Brain microvascular endothelial cell (primary cell): Measurements from ENCODE around the gene RNF133.

Experiments
- DNase-seq: peaks from one replicate; pipeline ENCODE4 v3.0.0-alpha.2; 2020
- H3K27ac ChIP-seq: fragments of 250-450 bp; sonication (Bioruptor Pico); 2 replicates; pipeline ENCODE4 v1.5.1; 2020; ENCODE audit warnings: mild to moderate bottlenecking, moderate library complexity
- H3K27me3 ChIP-seq: fragments of 250-450 bp; sonication (Bioruptor Pico); replicated peaks from 2 replicates; pipeline ENCODE4 v1.5.1; 2020; ENCODE audit warnings: mild to moderate bottlenecking
- H3K36me3 ChIP-seq: fragments of 250-450 bp; sonication (Bioruptor Pico); replicated peaks from 2 replicates; pipeline ENCODE4 v1.5.1; 2020; ENCODE audit warnings: mild to moderate bottlenecking
- H3K4me3 ChIP-seq: 2 replicates; pipeline ENCODE4 v1.5.1; 2011; ENCODE audit warnings: low read depth, mild to moderate bottlenecking, control low read depth, low read length, moderate library complexity
- CTCF ChIP-seq: IDR thresholded peaks from 2 replicates; pipeline ENCODE4 v1.5.1; 2011; ENCODE audit warnings: low read depth, mild to moderate bottlenecking, moderate library complexity, low read length, control low read depth, inconsistent platforms; ENCODE audit errors: missing control alignments
- in situ Hi-C: cut with HindIII; loops from 2 replicates; pipeline ENCODE4 v1.10.0; 2017; ENCODE audit warnings: low sequenced_read_pairs, low pct_ligation_motif_present

Gene RNF133

DNA sequence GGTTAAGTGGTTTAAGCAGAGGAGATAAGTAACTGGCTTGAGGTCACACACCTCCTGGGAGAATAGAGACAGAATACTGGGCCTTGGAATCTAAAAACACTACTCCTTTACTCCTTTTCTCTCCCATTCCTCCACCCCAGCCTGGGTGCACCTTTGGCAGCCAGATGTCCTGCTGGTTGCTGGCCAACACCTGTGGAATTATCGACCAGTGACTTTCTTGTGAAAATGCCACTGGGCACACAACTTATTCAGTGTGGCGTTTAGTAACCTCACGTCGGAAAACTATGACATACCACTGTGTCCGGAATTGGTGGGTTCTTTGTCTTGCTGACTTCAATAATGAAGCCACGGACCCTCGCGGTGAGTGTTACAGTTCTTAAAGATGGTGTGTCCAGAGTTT lies 26.4 kb downstream of the RNF133 start:
- no peak for TF ChIP-seq CTCF
- H3K27me3 ChIP-seq, result no peaks in the 10 kb centered on the region
- no peak overlapping the region for H3K4me3 ChIP-seq
- no peak for DNase-seq
- H3K36me3 ChIP-seq, result no peaks in the 10 kb centered on the region
- H3K27ac ChIP-seq, result no peak overlapping the region
- in situ Hi-C loops, result no loop called here

- Histone ChIP-seq H3K27me3 (no peaks in the 10 kb centered on the region), H3K36me3 (no peaks in the 10 kb centered on the region), H3K27ac (no peak overlapping the region), H3K4me3 (no peak overlapping the region)
- in situ Hi-C loops, result no loop called here
- no peak for TF ChIP-seq CTCF
- no peak for DNase-seq
Measured at GRCh38 chr7:122663733-122664132, 35.2 kb downstream of the RNF133 start.

DNA sequence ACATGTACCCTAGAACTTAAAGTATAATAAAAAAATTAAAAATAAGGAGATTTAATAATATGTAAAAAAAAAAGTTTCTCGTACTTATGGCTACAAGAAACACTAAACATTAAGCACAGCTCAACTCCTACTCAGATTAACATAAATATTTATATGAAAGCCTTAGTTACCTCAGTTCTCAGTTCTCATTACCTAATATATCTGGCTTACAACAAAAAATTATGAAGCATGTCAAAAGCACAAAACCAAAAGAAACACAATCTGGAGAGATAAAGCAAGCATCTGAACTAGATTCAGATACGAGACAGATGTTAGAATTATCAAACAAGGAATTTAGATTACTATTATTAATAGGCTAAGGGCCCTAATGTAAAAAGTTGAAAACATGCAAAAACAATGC lies 40.1 kb downstream of the RNF133 start:
- H3K4me3 ChIP-seq, result no peak overlapping the region
- in situ Hi-C loops, result no loop called here
- no peaks in the 10 kb centered on the region for H3K36me3 ChIP-seq
- no peaks in the 10 kb centered on the region for H3K27me3 ChIP-seq
- no peak overlapping the region for H3K27ac ChIP-seq
- DNase-seq, result no peak
- no peak for TF ChIP-seq CTCF

GRCh38 chr7:122653685-122654084 lies 45.2 kb downstream of the RNF133 start:
- Histone ChIP-seq H3K27ac (no peak overlapping the region), H3K27me3 (no peaks in the 10 kb centered on the region), H3K36me3 (no peaks in the 10 kb centered on the region), H3K4me3 (no peak overlapping the region)
- in situ Hi-C loops, result no loop called here
- no peak for TF ChIP-seq CTCF
- no peak for DNase-seq

DNA sequence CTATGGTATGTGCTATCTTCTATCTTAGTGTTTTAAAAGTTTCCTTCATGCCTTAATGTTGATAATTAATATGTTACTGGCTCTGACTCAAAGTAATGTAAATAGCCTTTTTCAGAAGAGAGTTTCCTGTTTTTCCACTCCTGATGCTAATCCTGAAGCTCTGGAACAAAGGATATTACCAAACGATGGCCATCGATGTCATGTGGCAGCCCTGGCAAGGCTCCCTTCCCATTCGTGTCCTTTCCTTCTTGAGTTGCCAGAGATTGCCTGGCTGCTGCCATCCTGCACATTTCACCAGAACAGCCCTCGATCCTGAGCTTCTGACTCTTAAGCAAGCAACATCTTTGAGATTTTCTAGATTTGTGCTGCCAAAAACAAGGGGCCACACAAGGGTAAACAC lies 46.0 kb downstream of the RNF133 start:
- H3K27me3 ChIP-seq, result no peaks in the 10 kb centered on the region
- no peak for TF ChIP-seq CTCF
- H3K36me3 ChIP-seq, result no peaks in the 10 kb centered on the region
- H3K4me3 ChIP-seq, result no peak overlapping the region
- no peak for DNase-seq
- in situ Hi-C loops, result no loop called here
- H3K27ac ChIP-seq, result no peak overlapping the region

DNA sequence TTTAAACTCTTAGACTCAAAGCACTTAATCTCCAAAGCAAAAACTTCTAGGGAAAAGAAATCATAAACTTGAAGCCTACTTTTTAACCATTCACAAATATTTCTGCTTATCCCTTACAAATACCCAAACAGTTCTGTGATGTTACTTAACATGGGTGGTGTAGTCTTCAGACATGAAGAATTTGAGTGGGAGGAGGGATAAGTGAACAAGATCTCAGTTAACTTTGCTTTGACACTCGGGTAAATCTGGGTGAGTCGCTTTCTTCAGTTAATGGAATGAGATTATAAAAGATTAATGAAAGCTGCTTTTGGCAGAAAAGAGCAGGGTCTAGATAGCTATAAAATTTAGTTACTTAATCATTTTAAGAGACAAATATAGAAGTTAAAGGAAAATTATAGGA lies 47.5 kb downstream of the RNF133 start:
- no peaks in the 10 kb centered on the region for H3K36me3 ChIP-seq
- in situ Hi-C loops, result no loop called here
- H3K27me3 ChIP-seq, result no peaks in the 10 kb centered on the region
- DNase-seq, result no peak
- no peak overlapping the region for H3K27ac ChIP-seq
- no peak overlapping the region for H3K4me3 ChIP-seq
- no peak for TF ChIP-seq CTCF
